Motor neuron (in vitro differentiated cells): ENCODE measurements around the gene POLDIP2. TPM values are rescaled to one million over a fixed set of nuclear protein-coding genes. Genes with fewer than 3 reads are reported as not detected.
"Not testable (repeated sequence)": the region's sequence is repeated elsewhere in the genome, so short reads cannot be mapped to it uniquely, and the experiment has no call there.

Source experiments
- ATAC-seq, 8 experiments: fragments of 200-7000 bp; cut with Tn5 transposase; replicated peaks in 6 of 8; 2 replicates each; pipeline ENCODE4 v1.8.0; 2021; ENCODE audit warnings: mild to moderate bottlenecking in 8 of 8, moderate library complexity in 8 of 8
- H3K27ac ChIP-seq, 2 donors: fragments of 250-450 bp; sonication (Bioruptor Pico); 2 replicates each; pipeline ENCODE4 v1.9.0; 2021; ENCODE audit warnings: antibody characterized with exemption in 2 of 2, mild to moderate bottlenecking in 2 of 2, moderate library complexity in 1 of 2
- H3K4me1 ChIP-seq, 2 donors: fragments of 250-450 bp; sonication (Bioruptor Pico); replicated peaks in 1 of 2; 2 replicates each; pipeline ENCODE4 v1.6.1; 2021; ENCODE audit warnings: antibody characterized with exemption in 2 of 2, mild to moderate bottlenecking in 2 of 2, moderate library complexity in 1 of 2
- H3K4me3 ChIP-seq, 5 donors: fragments of 250-450 bp; sonication (Bioruptor Pico); 2 replicates each; pipeline ENCODE4 v1.9.0; 2021; ENCODE audit warnings: antibody characterized with exemption in 5 of 5, mild to moderate bottlenecking in 5 of 5, moderate library complexity in 4 of 5
- WGBS, 10 experiments: fragments of 450-650 bp; shearing (Covaris generic); methylation state at CpG; one replicate each; pipeline ENCODE4 v1.0.0; 2022; 5-methylcytosine and 5-hydroxymethylcytosine counted together
- in situ Hi-C, 9 experiments: fragments of 400-800 bp; cut with MboI; loops; one replicate each; pipeline ENCODE4 v1.15.0; 2021; ENCODE audit warnings: low sequenced_read_pairs in 9 of 9, low pct_unique_long_range_greater_than_20kb in 2 of 9; ENCODE audit not compliant: unreplicated experiment in 9 of 9
- total RNA-seq, 8 experiments: library from RNA; unstranded; fragments of 300-600 nt; gene quantifications; 2 replicates each; pipeline versions ENCODE4 v1.2.3 to v1.2.4, GENCODE V29; 2022

Gene POLDIP2
- total RNA-seq, 8 experiments from 2014 or later = 34.5 to 97.9 (median 63.9) TPM

- peak in 4 of 8 experiments; percentile 3 to 42 (median 26) for ATAC-seq
- in situ Hi-C loops = no loop called here
- no peak overlapping the region for H3K27ac ChIP-seq
- no peak overlapping the region for H3K4me3 ChIP-seq
- WGBS, 10 experiments = 57 to 88% (median 80%) methylated on average over 1 to 7 of the region's 7 CpGs
- no peaks in the 10 kb centered on the region for H3K4me1 ChIP-seq
Measured at GRCh38 chr17:28346746-28347246, 10.5 kb downstream of the POLDIP2 start.

GRCh38 chr17:28346199-28346580 is 11.1 kb downstream of the POLDIP2 start:
- Histone ChIP-seq H3K4me3 (no peak overlapping the region), H3K27ac (no peak overlapping the region), H3K4me1 (no peaks in the 10 kb centered on the region)
- WGBS, 10 experiments = 40 to 100% (median 68%) methylated on average over 1 to 2 of the region's 2 CpGs; no CpG with 5 or more reads in 2 of the 10 experiments
- ATAC-seq = no peak
- in situ Hi-C loops = no loop called here

GRCh38 chr17:28345419-28346198 is 11.7 kb downstream of the POLDIP2 start:
- no peak overlapping the region for H3K27ac ChIP-seq
- no peaks in the 10 kb centered on the region for H3K4me1 ChIP-seq
- ATAC-seq = peak in 2 of 8 experiments; percentile 7
- no peak overlapping the region for H3K4me3 ChIP-seq
- WGBS, 10 experiments = 76 to 100% (median 92%) methylated on average over 1 to 8 of the region's 13 CpGs
- in situ Hi-C loops = no loop called here

- H3K4me1 ChIP-seq = no peaks in the 10 kb centered on the region
- peak in 5 of 8 experiments; percentile 13 to 26 (median 18) for ATAC-seq
- 90 to 100% (median 98%) methylated on average over 1 to 10 of the region's 19 CpGs; no CpG with 5 or more reads in 5 of the 10 experiments for WGBS, 10 experiments
- in situ Hi-C loops = no loop called here
- no peak overlapping the region for H3K27ac ChIP-seq
- no peak overlapping the region for H3K4me3 ChIP-seq
Measured at GRCh38 chr17:28344435-28344901, 12.9 kb downstream of the POLDIP2 start.

- in situ Hi-C loops = no loop called here
- H3K4me3 ChIP-seq = no peak overlapping the region
- ATAC-seq = peak in 5 of 8 experiments; percentile 8 to 39 (median 31)
- 91 to 100% (median 96%) methylated on average over 4 to 5 of the region's 9 CpGs; no CpG with 5 or more reads in 6 of the 10 experiments for WGBS, 10 experiments
- H3K4me1 ChIP-seq = no peaks in the 10 kb centered on the region
- H3K27ac ChIP-seq = no peak overlapping the region
Measured at GRCh38 chr17:28344011-28344410, 13.3 kb downstream of the POLDIP2 start.

GRCh38 chr17:28343491-28343932 is 13.8 kb downstream of the POLDIP2 start:
- 58 to 100% (median 92%) methylated on average over 1 to 4 of the region's 10 CpGs; no CpG with 5 or more reads in 5 of the 10 experiments for WGBS, 10 experiments
- in situ Hi-C loops = no loop called here
- peak in 4 of 8 experiments; percentile 3 to 29 (median 18) for ATAC-seq
- no peak overlapping the region for H3K27ac ChIP-seq
- H3K4me1 ChIP-seq = no peaks in the 10 kb centered on the region
- no peak overlapping the region for H3K4me3 ChIP-seq

GRCh38 chr17:28342313-28342712 is 15.0 kb downstream of the POLDIP2 start:
- Histone ChIP-seq H3K4me1 (no peaks in the 10 kb centered on the region), H3K4me3 (no peak overlapping the region), H3K27ac (no peak overlapping the region)
- no peak for ATAC-seq
- WGBS, 10 experiments = 90 to 100% (median 100%) methylated on average over 2 to 7 of the region's 14 CpGs; no CpG with 5 or more reads in 5 of the 10 experiments
- in situ Hi-C loops = no loop called here

- in situ Hi-C loops = no loop called here
- Histone ChIP-seq H3K4me3 (no peak overlapping the region), H3K4me1 (peaks cover 5 to 7% of the 10 kb centered on the region in 2 donors), H3K27ac (no peak overlapping the region)
- WGBS, 10 experiments = 67 to 100% (median 82%) methylated on average over 1 to 4 of the region's 11 CpGs; no CpG with 5 or more reads in 3 of the 10 experiments
- no peak for ATAC-seq
Measured at GRCh38 chr17:28341516-28341915, 15.8 kb downstream of the POLDIP2 start.

GRCh38 chr17:28340374-28340773 is 17.0 kb downstream of the POLDIP2 start:
- Histone ChIP-seq H3K4me3 (no peak overlapping the region), H3K4me1 (peaks cover 7 to 9% of the 10 kb centered on the region in 2 donors), H3K27ac (no peak overlapping the region)
- WGBS, 10 experiments = 40 to 100% (median 84%) methylated on average over 1 to 5 of the region's 6 CpGs; no CpG with 5 or more reads in 3 of the 10 experiments
- in situ Hi-C loops = no loop called here
- no peak for ATAC-seq

GRCh38 chr17:28339431-28339830 is 17.9 kb downstream of the POLDIP2 start:
- Histone ChIP-seq H3K27ac (no peak overlapping the region), H3K4me3 (no peak overlapping the region), H3K4me1 (peaks cover 8 to 11% of the 10 kb centered on the region in 2 donors)
- in situ Hi-C loops = no loop called here
- 80 to 100% (median 93%) methylated on average over 1 to 11 of the region's 15 CpGs; no CpG with 5 or more reads in 3 of the 10 experiments for WGBS, 10 experiments
- ATAC-seq = no peak

GRCh38 chr17:28338769-28339212 is 18.5 kb downstream of the POLDIP2 start:
- WGBS, 10 experiments = 88 to 100% (median 97%) methylated on average over 4 to 7 of the region's 8 CpGs; no CpG with 5 or more reads in 4 of the 10 experiments
- H3K4me3 ChIP-seq, H3K27ac ChIP-seq, in situ Hi-C loops, ATAC-seq: not testable (repeated sequence)
- H3K4me1 ChIP-seq = peaks cover 14 to 17% of the 10 kb centered on the region in 2 donors

- no peak for ATAC-seq
Measured at GRCh38 chr17:28338056-28338768, 19.1 kb downstream of the POLDIP2 start.

More at GRCh38 chr17:28338056-28338768, 19.1 kb downstream of the POLDIP2 start:
- in situ Hi-C loops = no loop called here
- peaks cover 17 to 20% of the 10 kb centered on the region in 2 donors for H3K4me1 ChIP-seq
- 0 to 100% (median 80%) methylated on average over 1 to 4 of the region's 5 CpGs; no CpG with 5 or more reads in 2 of the 10 experiments for WGBS, 10 experiments
- H3K27ac ChIP-seq = no peak overlapping the region
- H3K4me3 ChIP-seq = no peak overlapping the region
